Motor neuron (in vitro differentiated cells): ENCODE results near the gene RANBP1. TPM values are rescaled to one million over a fixed set of nuclear protein-coding genes. Genes with fewer than 3 reads are reported as not detected.

Experiments used
- ATAC-seq, 8 experiments: fragments of 200-7000 bp; cut with Tn5 transposase; replicated peaks in 6 of 8; 2 replicates each; pipeline ENCODE4 v1.8.0; 2021; ENCODE audit warnings: mild to moderate bottlenecking in 8 of 8, moderate library complexity in 8 of 8
- H3K27ac ChIP-seq, 2 donors: fragments of 250-450 bp; sonication (Bioruptor Pico); 2 replicates each; pipeline ENCODE4 v1.9.0; 2021; ENCODE audit warnings: antibody characterized with exemption in 2 of 2, mild to moderate bottlenecking in 2 of 2, moderate library complexity in 1 of 2
- H3K4me1 ChIP-seq, 2 donors: fragments of 250-450 bp; sonication (Bioruptor Pico); replicated peaks in 1 of 2; 2 replicates each; pipeline ENCODE4 v1.6.1; 2021; ENCODE audit warnings: antibody characterized with exemption in 2 of 2, mild to moderate bottlenecking in 2 of 2, moderate library complexity in 1 of 2
- H3K4me3 ChIP-seq, 5 donors: fragments of 250-450 bp; sonication (Bioruptor Pico); 2 replicates each; pipeline ENCODE4 v1.9.0; 2021; ENCODE audit warnings: antibody characterized with exemption in 5 of 5, mild to moderate bottlenecking in 5 of 5, moderate library complexity in 4 of 5
- WGBS, 10 experiments: fragments of 450-650 bp; shearing (Covaris generic); methylation state at CpG; one replicate each; pipeline ENCODE4 v1.0.0; 2022; 5-methylcytosine and 5-hydroxymethylcytosine counted together
- in situ Hi-C, 9 experiments: fragments of 400-800 bp; cut with MboI; loops; one replicate each; pipeline ENCODE4 v1.15.0; 2021; ENCODE audit warnings: low sequenced_read_pairs in 9 of 9, low pct_unique_long_range_greater_than_20kb in 2 of 9; ENCODE audit not compliant: unreplicated experiment in 9 of 9
- total RNA-seq, 8 experiments: library from RNA; unstranded; fragments of 300-600 nt; gene quantifications; 2 replicates each; pipeline versions ENCODE4 v1.2.3 to v1.2.4, GENCODE V29; 2022

The RANBP1 gene
- total RNA-seq, 8 experiments from 2014 or later: 105 to 282 (median 143) TPM

DNA sequence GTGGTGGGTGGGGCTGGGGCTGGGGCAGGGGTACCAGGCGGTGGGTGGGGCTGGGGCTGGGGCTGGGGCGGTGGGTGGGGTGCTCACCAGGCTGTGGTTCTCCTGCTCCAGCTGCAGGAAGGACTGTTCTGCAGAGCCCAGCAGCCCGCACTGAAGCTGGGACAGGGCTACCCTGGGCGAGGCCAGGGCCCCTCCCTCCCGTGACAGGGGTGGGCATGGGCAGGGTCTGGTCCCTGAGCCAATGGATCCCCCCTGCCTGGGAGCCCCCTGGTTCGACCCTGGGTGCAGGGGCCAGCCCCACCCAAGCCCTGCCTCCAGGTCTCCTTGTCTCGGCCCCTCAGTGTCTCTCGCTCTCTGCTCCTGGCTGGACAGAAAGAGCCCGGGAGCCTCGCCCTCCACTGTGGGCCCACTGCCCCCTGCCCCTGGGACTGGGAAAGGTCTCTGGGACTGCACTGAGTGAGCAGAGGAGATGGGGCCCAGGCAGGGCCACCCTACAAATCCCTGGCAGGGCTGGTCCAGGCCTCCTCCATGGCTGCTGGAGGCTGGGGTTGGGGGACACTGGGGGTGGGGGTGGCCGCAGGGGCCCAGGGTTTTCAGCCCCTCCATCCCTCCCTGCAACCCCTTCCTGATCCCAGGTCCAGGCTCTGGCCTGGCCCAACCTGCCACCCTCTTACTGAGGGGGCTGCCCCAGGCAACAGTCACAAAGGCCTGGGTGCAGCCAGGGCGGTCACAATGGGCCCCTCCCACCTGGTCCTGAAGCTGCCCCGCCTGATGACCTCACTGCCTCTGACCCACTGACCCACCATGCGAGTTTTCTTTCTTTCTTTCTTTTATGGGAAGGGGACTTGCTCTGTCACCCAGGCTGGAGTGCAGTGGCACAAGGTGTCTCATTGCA, 34.7 kb downstream of the RANBP1 start, which contains the start of gene CCDC188:
TSS of gene CCDC188 (minus strand) at position 675 of the 895 bp plus-strand sequence. CDS start at position 606, 69 bp downstream.
- ATAC-seq: no peak
- WGBS, 10 experiments: 50 to 70% (median 55%) methylated on average over 1 to 2 of the region's 14 CpGs; no CpG with 5 or more reads in 7 of the 10 experiments
- Histone ChIP-seq H3K4me1 (peaks cover 24% of the 10 kb centered on the region in 2 donors), H3K4me3 (no peak within 1 kb of the TSS), H3K27ac (no peak within 1 kb of the TSS)
- in situ Hi-C loops: loop anchor here (10.0 to 25.0 kb wide), 6 partner anchors 112 to 312 kb away; partner anchors contain the start of gene RTN4R (in 2 of the 9)

DNA sequence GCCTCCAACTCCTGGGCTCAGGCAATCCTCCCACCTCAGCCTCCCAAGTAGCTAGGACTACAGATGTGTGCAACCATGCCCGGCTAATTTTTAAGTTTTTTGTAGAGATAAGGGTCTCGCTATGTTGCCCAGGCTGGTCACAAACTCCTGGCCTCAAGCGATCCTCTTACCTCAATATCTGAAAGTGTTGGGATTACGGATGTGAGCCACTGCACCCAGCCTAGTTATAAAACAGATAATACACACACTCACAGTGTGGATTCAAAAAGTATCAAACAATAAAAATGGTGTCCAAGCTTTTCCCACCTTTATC, 35.3 kb downstream of the RANBP1 start:
- 67 to 100% (median 100%) methylated on average over 1 to 4 of the region's 4 CpGs; no CpG with 5 or more reads in 4 of the 10 experiments for WGBS, 10 experiments
- Histone ChIP-seq H3K27ac (no peak overlapping the region), H3K4me1 (peaks cover 27% of the 10 kb centered on the region in 2 donors), H3K4me3 (no peak overlapping the region)
- in situ Hi-C loops: loop anchor here (10.0 to 25.0 kb wide), 6 partner anchors 111 to 311 kb away; partner anchors contain the start of gene RTN4R (in 2 of the 9)
- no peak for ATAC-seq

DNA sequence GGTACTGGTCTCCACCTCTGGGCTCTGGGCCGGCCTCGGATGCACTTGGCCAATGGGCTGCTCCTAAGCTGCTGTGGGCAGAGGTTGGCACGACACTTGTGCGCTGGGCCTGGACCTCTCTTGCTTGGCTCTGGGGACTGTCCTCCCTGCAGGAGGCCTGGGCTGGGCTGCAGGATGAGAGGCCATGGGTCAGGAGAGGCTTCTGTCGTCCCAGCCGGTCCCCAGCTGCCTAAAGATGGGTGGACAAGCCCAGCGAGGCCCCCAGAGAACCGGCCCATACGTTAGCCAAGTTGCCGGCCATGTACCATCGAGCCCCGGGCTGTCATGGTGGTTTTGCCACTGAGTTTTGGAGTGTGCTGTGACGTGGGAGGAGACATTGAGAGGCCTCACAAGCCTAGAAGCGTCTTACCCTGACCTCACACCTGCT, 36.6 kb downstream of the RANBP1 start:
- Histone ChIP-seq H3K4me1 (peaks cover 30 to 32% of the 10 kb centered on the region in 2 donors), H3K27ac (no peak overlapping the region), H3K4me3 (no peak overlapping the region)
- 71 to 100% (median 93%) methylated on average over 1 to 6 of the region's 14 CpGs; no CpG with 5 or more reads in 5 of the 10 experiments for WGBS, 10 experiments
- ATAC-seq: no peak
- in situ Hi-C loops: loop anchor here (10.0 to 25.0 kb wide), 6 partner anchors 110 to 310 kb away; partner anchors contain the start of gene RTN4R (in 2 of the 9)

DNA sequence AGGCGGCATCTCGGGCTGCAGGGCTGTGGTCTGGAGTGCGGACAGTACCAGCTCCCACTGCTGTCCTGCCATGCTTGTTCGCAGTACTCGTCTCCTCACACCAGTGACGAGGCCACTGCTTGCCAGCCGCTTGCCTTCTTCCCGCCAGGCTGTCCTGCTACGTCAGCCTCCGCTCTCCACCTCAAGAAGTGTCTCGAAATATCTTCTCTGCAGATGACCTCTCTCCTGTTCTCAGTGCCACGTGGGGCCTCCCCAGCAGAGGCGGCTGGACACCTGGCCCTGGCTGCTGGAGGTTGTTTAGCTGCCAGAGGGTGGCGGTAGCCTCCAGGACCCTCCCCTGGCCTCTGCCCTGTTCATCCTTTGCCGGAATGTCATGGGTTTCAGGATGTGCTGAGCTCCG, 38.0 kb downstream of the RANBP1 start:
- peak overlapping the region in 1 of 2 donors; percentile 22 for H3K27ac ChIP-seq
- in situ Hi-C loops: loop anchor here (10.0 to 25.0 kb wide), 6 partner anchors 108 to 308 kb away; partner anchors contain the start of gene RTN4R (in 2 of the 9)
- WGBS, 10 experiments: 38 to 100% (median 56%) methylated on average over 1 to 4 of the region's 16 CpGs; no CpG with 5 or more reads in 6 of the 10 experiments
- no peak overlapping the region for H3K4me3 ChIP-seq
- peak in 5 of 8 experiments; percentile 14 to 44 (median 20) for ATAC-seq
- peaks cover 34 to 39% of the 10 kb centered on the region in 2 donors for H3K4me1 ChIP-seq

DNA sequence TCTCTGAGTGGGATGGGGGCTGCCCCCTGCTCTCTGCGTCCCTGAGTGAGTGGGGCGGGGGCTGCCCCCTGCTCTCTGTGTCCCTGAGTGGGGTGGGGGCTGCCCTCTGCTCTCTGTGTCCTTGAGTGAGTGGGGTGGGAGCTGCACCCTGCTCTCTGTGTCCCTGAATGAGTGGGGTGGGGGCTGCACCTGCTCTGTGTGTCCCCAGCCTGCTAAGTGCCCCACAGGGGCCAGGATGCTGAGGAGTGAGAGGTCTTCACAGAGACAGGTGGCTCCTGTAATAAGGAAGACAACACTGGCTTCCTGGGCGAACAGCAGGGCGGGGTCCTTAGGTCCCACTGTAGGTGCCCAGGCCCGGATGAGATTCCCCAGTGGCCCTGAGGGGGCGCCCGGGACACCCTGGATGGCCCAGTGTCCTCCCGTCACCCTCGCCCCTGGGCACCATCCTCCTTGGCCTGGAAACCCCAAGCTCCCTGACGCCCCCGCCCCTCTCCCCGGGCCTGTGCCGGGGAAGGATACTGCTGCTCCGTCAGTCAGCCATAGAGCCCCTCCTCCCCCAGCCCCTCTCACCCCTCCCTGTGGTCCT, 38.8 kb downstream of the RANBP1 start:
- Histone ChIP-seq H3K27ac (peak overlapping the region in 1 of 2 donors; percentile 57), H3K4me3 (peak overlapping the region in 3 of 5 donors; percentile 19 to 29 (median 29)), H3K4me1 (peaks cover 36 to 40% of the 10 kb centered on the region in 2 donors)
- 0% methylated on average over 1 of the region's 14 CpGs; no CpG with 5 or more reads in 9 of the 10 experiments for WGBS, 10 experiments
- ATAC-seq: peak in 6 of 8 experiments; percentile 5 to 53 (median 31)
- in situ Hi-C loops: loop anchor here (5.0 to 25.0 kb wide), 7 partner anchors 108 to 308 kb away; partner anchors contain the start of gene RTN4R (in 2 of the 9)

DNA sequence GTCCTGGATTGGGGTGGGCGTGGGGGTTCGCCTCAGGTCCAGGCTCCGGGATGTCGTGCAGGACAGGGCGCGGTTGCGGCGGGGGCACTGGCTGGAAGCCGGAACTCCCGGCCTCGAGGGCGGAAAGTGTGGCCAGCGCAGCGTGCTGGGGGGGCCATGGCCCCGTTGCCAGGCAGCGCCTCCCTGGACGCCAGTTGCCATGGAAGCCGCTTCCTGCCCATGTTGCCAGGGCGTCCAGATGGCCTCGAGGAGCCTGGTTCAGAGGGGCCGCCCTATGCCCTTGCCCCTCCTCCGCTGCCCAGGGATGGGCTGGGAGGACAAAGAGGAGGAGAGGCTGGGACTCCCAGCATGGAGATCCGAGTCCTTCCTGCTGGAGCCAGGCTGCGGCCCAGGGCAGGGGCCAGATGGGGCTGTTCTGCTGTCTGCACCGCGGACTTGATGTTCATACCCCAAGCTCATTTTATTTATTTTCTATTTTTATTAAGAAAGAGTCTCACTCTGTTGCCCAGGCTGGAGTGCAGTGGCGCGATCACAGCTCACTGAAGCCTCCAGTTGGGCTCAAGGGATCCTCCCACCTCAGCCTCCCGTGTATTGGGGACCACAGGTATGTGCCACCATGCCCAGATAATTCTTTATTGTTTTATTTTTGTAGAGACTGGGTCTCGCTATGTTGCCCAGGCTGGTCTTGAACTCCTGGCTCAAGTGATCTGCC, 39.6 kb downstream of the RANBP1 start:
- H3K27ac ChIP-seq: peak overlapping the region in 1 of 2 donors; percentile 57
- in situ Hi-C loops: loop anchor here (5.0 to 25.0 kb wide), 7 partner anchors 107 to 307 kb away; partner anchors contain the start of gene RTN4R (in 2 of the 9)
- WGBS, 10 experiments: 0 to 90% (median 60%) methylated on average over 2 to 15 of the region's 30 CpGs; no CpG with 5 or more reads in 5 of the 10 experiments
- peak overlapping the region in 3 of 5 donors; percentile 19 to 29 (median 29) for H3K4me3 ChIP-seq
- peaks cover 36 to 40% of the 10 kb centered on the region in 2 donors for H3K4me1 ChIP-seq
- ATAC-seq: peak; percentile 38 to 81 (median 70)

DNA sequence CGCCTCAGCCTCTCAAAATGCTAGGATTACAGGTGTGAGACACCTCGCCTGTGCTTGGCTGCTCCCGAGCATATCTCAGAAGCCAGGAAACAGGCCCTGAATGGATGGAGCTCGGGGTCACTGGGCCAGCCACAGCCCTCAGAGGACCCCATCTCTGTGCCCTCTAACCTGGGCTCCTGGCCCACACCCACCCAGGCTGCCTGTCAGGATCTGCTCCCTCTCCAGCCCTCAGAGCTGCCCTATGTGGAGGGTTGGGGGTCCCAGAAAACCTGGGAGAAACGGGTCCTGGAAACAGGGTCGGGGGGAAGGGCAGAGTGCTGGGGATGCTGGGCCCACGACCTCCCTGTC, 40.1 kb downstream of the RANBP1 start:
- Histone ChIP-seq H3K4me1 (peaks cover 36 to 40% of the 10 kb centered on the region in 2 donors), H3K4me3 (no peak overlapping the region), H3K27ac (peak overlapping the region in 1 of 2 donors; percentile 2)
- ATAC-seq: no peak
- in situ Hi-C loops: loop anchor here (5.0 to 25.0 kb wide), 7 partner anchors 106 to 306 kb away; partner anchors contain the start of gene RTN4R (in 2 of the 9)
- WGBS, 10 experiments: 29 to 100% (median 63%) methylated on average over 1 to 3 of the region's 7 CpGs; no CpG with 5 or more reads in 6 of the 10 experiments

DNA sequence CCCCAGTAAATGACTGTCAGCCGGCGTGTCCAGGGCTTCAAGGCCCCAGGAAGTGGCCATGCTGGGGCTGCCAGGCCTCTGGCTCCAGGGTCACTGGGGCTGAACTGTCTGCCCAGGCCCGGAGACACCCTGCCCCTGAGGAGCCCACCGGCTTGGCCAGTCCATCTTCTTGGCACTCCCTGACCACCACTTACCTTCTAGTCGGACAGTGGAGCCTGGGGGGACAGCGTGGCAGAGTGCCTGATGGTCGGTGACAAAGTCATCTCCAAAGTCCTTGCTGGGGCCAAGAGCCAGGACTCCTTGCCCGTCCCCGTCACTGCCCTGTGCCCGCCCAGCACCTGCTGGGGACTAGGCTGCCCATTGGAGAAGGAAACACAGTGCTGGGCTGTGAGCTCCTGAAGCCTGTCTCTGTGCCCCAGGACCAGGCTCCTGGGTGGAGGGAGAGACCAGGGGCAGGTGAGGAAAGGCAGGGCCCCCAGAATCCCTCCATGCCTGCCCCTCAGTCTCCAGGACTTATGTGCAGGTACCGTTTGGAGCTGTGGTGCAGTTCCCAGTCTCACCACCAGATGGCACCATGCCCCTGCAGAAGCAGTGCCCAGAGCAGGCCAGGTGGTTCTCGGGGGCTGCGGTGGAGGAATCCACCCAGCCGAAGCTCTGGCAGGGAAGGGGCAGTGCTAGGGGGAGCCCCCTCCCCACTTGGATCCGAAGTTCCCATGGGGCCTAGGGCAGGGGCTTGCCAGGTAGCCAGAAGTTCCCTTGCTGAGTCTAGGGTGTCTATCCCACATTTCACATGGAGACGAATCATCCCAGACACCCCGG, 40.9 kb downstream of the RANBP1 start:
- Histone ChIP-seq H3K27ac (no peak overlapping the region), H3K4me3 (no peak overlapping the region), H3K4me1 (peaks cover 36 to 40% of the 10 kb centered on the region in 2 donors)
- WGBS, 10 experiments: 0 to 94% (median 20%) methylated on average over 1 to 2 of the region's 17 CpGs; no CpG with 5 or more reads in 6 of the 10 experiments
- ATAC-seq: peak; percentile 37 to 77 (median 58)
- in situ Hi-C loops: loop anchor here (5.0 to 25.0 kb wide), 7 partner anchors 105 to 305 kb away; partner anchors contain the start of gene RTN4R (in 2 of the 9)

DNA sequence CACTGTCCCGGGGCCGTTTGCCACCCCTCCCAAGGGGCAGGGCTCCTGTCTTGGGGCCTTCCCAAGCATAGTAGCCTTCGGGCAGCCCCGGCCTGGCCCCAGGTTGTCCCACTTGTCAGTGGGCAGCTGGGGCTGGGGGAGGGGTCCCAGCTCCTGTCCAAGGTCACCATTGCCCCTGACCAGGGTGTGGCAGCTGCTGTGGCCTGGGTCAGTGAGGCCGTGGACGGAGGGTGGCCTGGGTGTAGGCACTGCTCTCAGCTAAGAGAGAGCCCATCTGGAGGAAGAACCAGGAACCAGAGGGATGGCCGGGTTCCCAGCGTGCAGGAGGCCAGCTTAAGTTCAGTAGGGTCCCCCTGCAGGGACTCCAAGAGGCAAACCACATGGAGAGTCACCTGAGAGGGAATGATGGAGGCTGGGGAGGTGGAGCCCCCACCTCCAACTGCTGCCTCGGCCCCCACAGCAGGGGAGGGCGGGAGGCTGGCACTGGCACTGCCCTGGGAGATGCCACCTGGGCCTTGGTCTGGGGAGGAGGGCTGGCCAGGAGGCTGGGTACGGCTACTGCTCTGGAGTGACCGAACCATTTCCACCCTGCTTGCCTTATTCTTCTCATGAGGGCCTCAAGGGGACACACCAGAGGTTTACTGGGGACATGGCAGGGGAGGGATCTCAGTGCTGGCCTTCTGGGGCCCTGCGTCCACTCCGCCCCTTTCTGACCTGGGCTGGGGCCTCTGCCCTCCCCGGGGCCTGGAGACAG, 41.7 kb downstream of the RANBP1 start:
- Histone ChIP-seq H3K4me3 (no peak overlapping the region), H3K4me1 (peaks cover 36 to 40% of the 10 kb centered on the region in 2 donors), H3K27ac (no peak overlapping the region)
- ATAC-seq: no peak
- WGBS, 10 experiments: 84% methylated on average over 5 of the region's 15 CpGs; no CpG with 5 or more reads in 9 of the 10 experiments
- in situ Hi-C loops: loop anchor here (5.0 to 25.0 kb wide), 7 partner anchors 105 to 305 kb away; partner anchors contain the start of gene RTN4R (in 2 of the 9)

DNA sequence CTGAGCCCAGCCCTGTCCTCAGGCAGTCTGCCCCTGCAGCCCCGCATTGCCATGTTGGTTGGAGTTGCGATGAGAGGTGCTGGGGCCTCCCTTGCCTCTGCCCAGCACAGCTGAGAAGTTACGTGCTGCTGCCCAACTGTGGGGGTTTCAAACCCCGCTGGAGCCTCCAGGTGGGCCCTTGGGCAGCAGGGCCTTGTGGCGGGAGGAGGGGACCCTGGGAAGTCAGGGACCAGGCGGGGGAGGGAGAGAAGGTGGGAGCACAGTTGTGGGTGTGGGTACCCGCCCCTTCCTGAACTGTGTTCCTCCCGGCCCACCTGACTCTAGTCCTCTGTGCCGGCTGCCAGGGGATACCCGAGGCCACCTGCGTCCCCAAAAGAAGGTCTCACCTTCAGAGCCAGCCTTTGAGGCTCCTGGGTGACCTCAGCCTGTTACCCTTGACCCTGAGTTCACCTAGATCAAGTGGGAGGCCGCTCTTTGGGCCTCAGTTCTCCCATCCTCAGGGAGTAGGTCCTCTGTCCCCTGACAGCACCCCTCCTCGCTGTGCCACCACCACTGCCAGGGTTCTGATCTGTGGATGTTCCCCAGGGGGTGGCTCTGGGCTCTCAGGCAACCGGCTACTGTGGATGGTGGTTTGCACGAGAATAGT, 42.6 kb downstream of the RANBP1 start:
- ATAC-seq: no peak
- Histone ChIP-seq H3K4me1 (peaks cover 36 to 40% of the 10 kb centered on the region in 2 donors), H3K4me3 (no peak overlapping the region), H3K27ac (no peak overlapping the region)
- in situ Hi-C loops: loop anchor here (5.0 to 25.0 kb wide), 7 partner anchors 104 to 304 kb away; partner anchors contain the start of gene RTN4R (in 2 of the 9)
- WGBS, 10 experiments: 50 to 100% (median 55%) methylated on average over 1 to 4 of the region's 15 CpGs; no CpG with 5 or more reads in 7 of the 10 experiments
